K562 (cell line): ENCODE data around the gene RPL26. TPM values are rescaled to one million over a fixed set of nuclear protein-coding genes. Genes with fewer than 3 reads are reported as not detected.

Experiments
- ATAC-seq: fragments of 200-7000 bp; cut with Tn5 transposase; 3 replicates; pipeline ENCODE4 v1.9.1; 2020; ENCODE audit warnings: moderate library complexity
- BruUV-seq: library from RNA; stranded (reverse); fragments of 400-500 nt; replicated peaks from 2 replicates; lab custom pipeline; 2021; lab: Mats Ljungman, UMichigan
- CTCF ChIA-PET: fragments of 300-600 bp; formaldehyde crosslinking; extraction: SDS; loops from one replicate; lab custom pipeline; 2021; ENCODE audit warnings: low intra/inter-chr PET ratio; lab: Yijun Ruan, JAX
- POLR2A ChIA-PET: fragments of 300-600, 350-650 bp; sonication (Branson Sonifier 250); formaldehyde crosslinking; extraction: SDS; loops from one replicate; lab custom pipeline; 2021; ENCODE audit warnings: antibody characterized with exemption, inconsistent platforms; lab: Yijun Ruan, JAX
- DNase-seq, 4 experiments: peaks; one replicate each; pipeline versions ENCODE4 v3.0.0 to v3.0.0-alpha.2; 2011 to 2018; ENCODE audit warnings: low spot score in 3 of 4, mixed read lengths in 3 of 4; ENCODE audit errors: extremely low read depth in 1 of 4
- FAIRE-seq: peaks from 2 replicates; lab custom pipeline; 2011; peaks lifted over from hg19 to GRCh38; lab: Jason Lieb, UNC
- H2AFZ ChIP-seq: 2 replicates; pipeline ENCODE4 v1.6.0; 2011; ENCODE audit warnings: low read depth, low read length, control low read depth, inconsistent platforms
- H3K27ac ChIP-seq: fragments of 200-600 bp; 3 replicates; pipeline ENCODE4 v1.8.0; 2011; ENCODE audit warnings: low read depth, mild to moderate bottlenecking, control low read depth, inconsistent platforms, low read length, moderate library complexity, mixed read lengths; ENCODE audit errors: extremely low read depth
- H3K27me3 ChIP-seq, 2 experiments: fragments of 300-600 bp in 1 of 2; 2 replicates in 1 of 2; 3 replicates in 1 of 2; pipeline versions ENCODE4 v1.6.0 to v1.8.0; 2011; ENCODE audit warnings: inconsistent platforms in 2 of 2, low read length in 2 of 2, mild to moderate bottlenecking in 1 of 2, mixed read lengths in 1 of 2, moderate library complexity in 1 of 2; ENCODE audit not compliant: control insufficient read depth in 2 of 2, insufficient read depth in 2 of 2
- H3K36me3 ChIP-seq: fragments of 300-600 bp; 3 replicates; pipeline ENCODE4 v1.8.0; 2011; ENCODE audit warnings: mild to moderate bottlenecking, low read length, inconsistent platforms; ENCODE audit not compliant: control insufficient read depth, insufficient read depth
- H3K4me1 ChIP-seq, 2 experiments: fragments of 200-600 bp in 1 of 2; replicated peaks in 1 of 2; 2 replicates in 1 of 2; 3 replicates in 1 of 2; pipeline versions ENCODE4 v1.5.1 to v1.8.0; 2011; ENCODE audit warnings: inconsistent platforms in 2 of 2, low read length in 2 of 2, mild to moderate bottlenecking in 1 of 2, mixed read lengths in 1 of 2, moderate library complexity in 1 of 2; ENCODE audit not compliant: control insufficient read depth in 2 of 2, insufficient read depth in 2 of 2
- H3K4me2 ChIP-seq: 2 replicates; pipeline ENCODE4 v1.6.1; 2011; ENCODE audit warnings: low read length, control low read depth, inconsistent platforms, mixed read lengths; ENCODE audit not compliant: insufficient read depth
- H3K4me3 ChIP-seq: fragments of 200-600 bp; sonication (generic), shearing (Covaris generic); 2 replicates; pipeline ENCODE4 v1.5.1; 2016; ENCODE audit warnings: control low read depth, inconsistent platforms
- H3K79me2 ChIP-seq: fragments of 200-600 bp; 3 replicates; pipeline ENCODE4 v1.8.0; 2011; ENCODE audit warnings: low read length, inconsistent platforms; ENCODE audit not compliant: control insufficient read depth, insufficient read depth
- H3K9ac ChIP-seq, 2 experiments: 2 replicates each; pipeline versions ENCODE4 v1.6.0 to v1.6.1; 2011; ENCODE audit warnings: low read depth in 2 of 2, low read length in 2 of 2, control low read depth in 1 of 2, inconsistent platforms in 1 of 2, mild to moderate bottlenecking in 1 of 2, mixed read lengths in 1 of 2; ENCODE audit not compliant: insufficient read depth in 1 of 2
- H3K9me1 ChIP-seq: one replicate; pipeline ENCODE4 v1.6.0; 2011; ENCODE audit warnings: inconsistent platforms, mild to moderate bottlenecking, low read length, moderate library complexity; ENCODE audit not compliant: control insufficient read depth, insufficient read depth
- H3K9me3 ChIP-seq: replicated peaks from 2 replicates; pipeline ENCODE4 v1.5.1; 2011; ENCODE audit warnings: low read depth, low read length, inconsistent platforms; ENCODE audit not compliant: control insufficient read depth, insufficient read depth
- H4K20me1 ChIP-seq: replicated peaks from 2 replicates; pipeline ENCODE4 v1.6.1; 2011; ENCODE audit warnings: low read length, inconsistent platforms, mixed read lengths; ENCODE audit not compliant: control insufficient read depth, insufficient read depth
- CREB1 ChIP-seq, 2 experiments: sonication (generic) in 1 of 2; formaldehyde crosslinking in 1 of 2; IDR thresholded peaks; 2 replicates each; pipeline versions ENCODE4 v1.6.1 to v1.8.0; 2012 to 2022; ENCODE audit warnings: inconsistent platforms in 1 of 2, mild to moderate bottlenecking in 1 of 2, missing genetic modification reagents in 1 of 2, moderate library complexity in 1 of 2
- FOS ChIP-seq: IDR thresholded peaks from 3 replicates; pipeline ENCODE4 v1.6.1; 2011; ENCODE audit not compliant: insufficient read length; ENCODE audit errors: extremely low read depth
- FOXJ3 ChIP-seq: sonication (generic); formaldehyde crosslinking; IDR thresholded peaks from 2 replicates; pipeline ENCODE4 v1.4.0; 2020; ENCODE audit warnings: mild to moderate bottlenecking, missing genetic modification reagents
- PTTG1 ChIP-seq: fragments of 450-650 bp; IDR thresholded peaks from 2 replicates; pipeline ENCODE4 v1.6.1; 2016; ENCODE audit warnings: low read depth, mild to moderate bottlenecking, missing genetic modification characterization, missing compliant biosample characterization
- SMAD2 ChIP-seq: fragments of 150-350 bp; IDR thresholded peaks from 2 replicates; pipeline ENCODE4 v1.6.1; 2014; ENCODE audit warnings: low read depth, mild to moderate bottlenecking, low read length
- ZNF134 ChIP-seq: fragments of 250-450 bp; sonication (Bioruptor Pico); conservative IDR thresholded peaks from 2 replicates; pipeline ENCODE4 v1.4.0; 2020
- ZNF212 ChIP-seq: fragments of 450-650 bp; formaldehyde crosslinking; IDR thresholded peaks from 2 replicates; pipeline ENCODE4 v1.4.0; 2020; ENCODE audit warnings: mild to moderate bottlenecking
- ZNF217 ChIP-seq: sonication (generic); formaldehyde crosslinking; IDR thresholded peaks from 2 replicates; pipeline ENCODE4 v1.8.0; 2022; ENCODE audit warnings: mild to moderate bottlenecking, missing genetic modification reagents
- ZNF589 ChIP-seq: fragments of 200-800 bp; sonication (Bioruptor generic); IDR thresholded peaks from 2 replicates; pipeline ENCODE4 v1.6.1; 2016; ENCODE audit warnings: low read depth, missing genetic modification characterization, missing compliant biosample characterization
- ZNF717 ChIP-seq: fragments of 250-450 bp; sonication (Bioruptor Pico); IDR thresholded peaks from 2 replicates; pipeline ENCODE4 v1.5.0; 2021
- WGBS: fragments of 100-300 bp; shearing (Covaris generic); methylation state at CpG from one replicate; pipeline ENCODE4 v1.1.6; 2016; ENCODE audit warnings: low coverage, mixed read lengths; ENCODE audit not compliant: insufficient coverage; ENCODE audit errors: missing lambda C conversion rate; 5-methylcytosine and 5-hydroxymethylcytosine counted together
- in situ Hi-C: fragments of 300-500 bp; cut with MboI; formaldehyde crosslinking; loops from 4 replicates; pipeline ENCODE4 v1.15.0; 2018; ENCODE audit warnings: inconsistent platforms, mixed read lengths
- intact Hi-C: fragments of 100-400 bp; cut with micrococcal nuclease; formaldehyde crosslinking; loops from 2 replicates; pipeline ENCODE4 v1.14.2; 2022
- polyA plus RNA-seq, 8 experiments: library from polyadenylated mRNA; depleted of rRNA in 4 of 8; stranded (reverse) in 5 of 8; unstranded in 3 of 8; fragments of >200 nt; fragmentation: Nextera tagmentation in 2 of 8; fragmentation: Illumina TruSeq in 1 of 8; extraction: Ambion mirVana in 2 of 8; extraction: Trizol in 1 of 8; gene quantifications; 2 replicates each; pipeline versions ENCODE4 v1.2.1 to v1.2.3, GENCODE V29; 2011 to 2014; ENCODE audit warnings: inconsistent platforms in 1 of 8, missing spikeins in 1 of 8
- total RNA-seq, 7 experiments: library from RNA; depleted of rRNA in 6 of 7; stranded (reverse); fragments of >200 nt in 6 of 7; fragmentation: Illumina TruSeq in 2 of 7; extraction: Trizol in 2 of 7; gene quantifications; 2 replicates each; pipeline versions ENCODE4 v1.2.1 to v1.2.3, GENCODE V29; 2011 to 2021; ENCODE audit warnings: low replicate concordance in 1 of 7
- TF ChIP-seq, protein P1 (sequence below): fragments of 250-450 bp; sonication (Bioruptor Pico); IDR thresholded peaks from 2 replicates; pipeline ENCODE4 v1.4.0; 2020; ENCODE audit warnings: mild to moderate bottlenecking, moderate library complexity

Gene RPL26
- total and polyA plus RNA-seq, 9 of the 15 experiments (the other 6 are each of a cell fraction or from before 2014, with no cell fraction given): 1,474 to 4,074 (median 2,904) TPM

DNA sequence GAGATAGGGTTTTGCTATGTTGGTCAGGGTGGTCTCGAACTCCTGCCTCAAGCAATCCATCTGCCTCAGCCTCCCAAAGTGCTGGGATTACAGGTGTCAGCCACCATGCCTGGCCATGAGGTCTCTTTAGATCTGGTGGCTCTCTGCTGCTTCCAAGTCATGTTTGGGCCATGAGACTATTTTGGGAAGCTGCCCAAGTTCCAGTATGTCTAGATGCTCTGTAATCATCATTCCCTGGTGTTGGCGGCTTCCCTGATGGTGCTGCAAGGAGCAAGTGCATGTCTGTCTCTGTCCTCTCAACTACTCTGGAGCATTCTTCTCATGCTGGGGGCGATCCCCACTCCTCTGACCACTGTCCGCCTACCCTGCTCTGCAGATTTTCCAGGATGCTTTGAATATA, 49.7 kb downstream of the RPL26 start:
- POLR2A ChIA-PET: no interaction called here
- no peaks in the 10 kb centered on the region for H3K79me2 ChIP-seq

More for the DNA sequence above, 49.7 kb downstream of the RPL26 start:
- in situ Hi-C loops (no loop called here), intact Hi-C loops (no loop called here)
- TF ChIP-seq ZNF212 (CRISPR knock-in tag): no peak
- TF ChIP-seq FOS: no peak
- no peak for TF ChIP-seq ZNF589 (CRISPR knock-in tag)
- TF ChIP-seq PTTG1 (tag): no peak
- no peak for TF ChIP-seq ZNF717 (CRISPR knock-in tag)
- no peak for TF ChIP-seq SMAD2
- no peak for TF ChIP-seq CREB1 (IDR thresholded peaks at IDR 0.05)
- no peak for TF ChIP-seq CREB1 (CRISPR knock-in tag; IDR thresholded peaks at IDR 0.05)
- TF ChIP-seq, protein P1, sequence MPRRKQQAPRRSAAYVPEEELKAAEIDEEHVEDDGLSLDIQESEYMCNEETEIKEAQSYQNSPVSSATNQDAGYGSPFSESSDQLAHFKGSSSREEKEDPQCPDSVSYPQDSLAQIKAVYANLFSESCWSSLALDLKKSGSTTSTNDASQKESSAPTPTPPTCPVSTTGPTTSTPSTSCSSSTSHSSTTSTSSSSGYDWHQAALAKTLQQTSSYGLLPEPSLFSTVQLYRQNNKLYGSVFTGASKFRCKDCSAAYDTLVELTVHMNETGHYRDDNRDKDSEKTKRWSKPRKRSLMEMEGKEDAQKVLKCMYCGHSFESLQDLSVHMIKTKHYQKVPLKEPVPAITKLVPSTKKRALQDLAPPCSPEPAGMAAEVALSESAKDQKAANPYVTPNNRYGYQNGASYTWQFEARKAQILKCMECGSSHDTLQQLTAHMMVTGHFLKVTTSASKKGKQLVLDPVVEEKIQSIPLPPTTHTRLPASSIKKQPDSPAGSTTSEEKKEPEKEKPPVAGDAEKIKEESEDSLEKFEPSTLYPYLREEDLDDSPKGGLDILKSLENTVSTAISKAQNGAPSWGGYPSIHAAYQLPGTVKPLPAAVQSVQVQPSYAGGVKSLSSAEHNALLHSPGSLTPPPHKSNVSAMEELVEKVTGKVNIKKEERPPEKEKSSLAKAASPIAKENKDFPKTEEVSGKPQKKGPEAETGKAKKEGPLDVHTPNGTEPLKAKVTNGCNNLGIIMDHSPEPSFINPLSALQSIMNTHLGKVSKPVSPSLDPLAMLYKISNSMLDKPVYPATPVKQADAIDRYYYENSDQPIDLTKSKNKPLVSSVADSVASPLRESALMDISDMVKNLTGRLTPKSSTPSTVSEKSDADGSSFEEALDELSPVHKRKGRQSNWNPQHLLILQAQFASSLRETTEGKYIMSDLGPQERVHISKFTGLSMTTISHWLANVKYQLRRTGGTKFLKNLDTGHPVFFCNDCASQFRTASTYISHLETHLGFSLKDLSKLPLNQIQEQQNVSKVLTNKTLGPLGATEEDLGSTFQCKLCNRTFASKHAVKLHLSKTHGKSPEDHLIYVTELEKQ: no peak
- no peak for TF ChIP-seq FOXJ3 (CRISPR knock-in tag)
- no peak for TF ChIP-seq ZNF134
- no peak for TF ChIP-seq ZNF217
- 59% methylated on average over 4 of the region's 4 CpGs for WGBS
- no peak for DNase-seq
- H3K4me3 ChIP-seq: no peak overlapping the region
- BruUV-seq: no TSS peak
- no peaks in the 10 kb centered on the region for H3K9me1 ChIP-seq
- no peaks in the 10 kb centered on the region for H3K36me3 ChIP-seq
- H3K4me1 ChIP-seq: peaks cover 4 to 6% of the 10 kb centered on the region in 2 experiments; a peak in 4 of 5 replicates
- CTCF ChIA-PET: no interaction called here
- no peak for ATAC-seq
- no peak for FAIRE-seq
- no peak overlapping the region for H3K27ac ChIP-seq
- no peak overlapping the region for H3K4me2 ChIP-seq
- H3K9me3 ChIP-seq: no peaks in the 10 kb centered on the region
- no peak overlapping the region for H2AFZ ChIP-seq
- no peaks in the 10 kb centered on the region for H4K20me1 ChIP-seq
- H3K9ac ChIP-seq: no peak overlapping the region
- no peaks in the 10 kb centered on the region for H3K27me3 ChIP-seq
